Measurements from ENCODE around the gene MED29. TPM values are rescaled to one million over a fixed set of nuclear protein-coding genes. Genes with fewer than 3 reads are reported as not detected.

The MED29 gene
- total and polyA plus RNA-seq, 12 donors, result 36.1 to 221 (median 58.4) TPM

- peaks cover 13 to 17% of the 10 kb centered on the region in 2 donors for H3K4me1 ChIP-seq (replicated peaks in 1 of 2)
- no peaks in the 10 kb centered on the region for H3K9me3 ChIP-seq (replicated peaks in 1 of 3)
- intact Hi-C loops (cut with DNase I), result no loop called here
- peak overlapping the region; percentile 3 to 97 (median 71) for H3K4me3 ChIP-seq
- TF ChIP-seq CTCF (IDR thresholded peaks at IDR 0.05) (no peak), POLR2A (IDR thresholded peaks at IDR 0.05) (no peak)
- 0 to 2% (median 1%) methylated on average over 3 to 10 of the region's 10 CpGs for WGBS, 4 donors
- peaks cover 0 to 50% of the 10 kb centered on the region in 2 donors for H3K36me3 ChIP-seq (replicated peaks in 1 of 2)
- peak in 4 of 7 donors; percentile 61 to 90 (median 74) for DNase-seq
- H3K27me3 ChIP-seq, result no peaks in the 10 kb centered on the region
- H3K27ac ChIP-seq, result peak overlapping the region; percentile 64 to 100 (median 97)
Measured at GRCh38 chr19:39390451-39390750, 777 bp upstream of the MED29 start.

GRCh38 chr19:39397360-39398296, 6.5 kb downstream of the MED29 start:
- peak; percentile 88 to 94 (median 90) for DNase-seq
- Histone ChIP-seq H3K27ac (peak overlapping the region; percentile 68 to 86 (median 80)), H3K27me3 (no peaks in the 10 kb centered on the region), H3K9me3 (replicated peaks in 1 of 3) (no peaks in the 10 kb centered on the region), H3K4me1 (replicated peaks in 1 of 2) (peaks cover 20 to 35% of the 10 kb centered on the region in 2 donors), H3K4me3 (peak overlapping the region in 1 of 4 donors; percentile 33), H3K36me3 (replicated peaks in 1 of 2) (peaks cover 0 to 13% of the 10 kb centered on the region in 2 donors)
- peak; percentile 90 to 99 (median 98) for TF ChIP-seq CTCF (IDR thresholded peaks at IDR 0.05)
- peak in 1 of 2 donors; percentile 12 for TF ChIP-seq POLR2A (IDR thresholded peaks at IDR 0.05)
- intact Hi-C loops (cut with DNase I), result no loop called here
- WGBS, 4 donors, result 0 to 21% (median 16%) methylated on average over 4 to 17 of the region's 17 CpGs; no CpG with 5 or more reads in 1 of the 4 donors

GRCh38 chr19:39398297-39398864, 7.2 kb downstream of the MED29 start:
- peaks cover 0 to 13% of the 10 kb centered on the region in 2 donors for H3K36me3 ChIP-seq (replicated peaks in 1 of 2)
- TF ChIP-seq CTCF (IDR thresholded peaks at IDR 0.05) (no peak), POLR2A (IDR thresholded peaks at IDR 0.05) (no peak)
- H3K27ac ChIP-seq, result peak overlapping the region; percentile 68 to 86 (median 80)
- H3K4me1 ChIP-seq (replicated peaks in 1 of 2), result peaks cover 27 to 42% of the 10 kb centered on the region in 2 donors
- peak overlapping the region in 1 of 4 donors; percentile 33 for H3K4me3 ChIP-seq
- 47 to 71% (median 61%) methylated on average over 8 to 11 of the region's 11 CpGs for WGBS, 4 donors
- peak; percentile 64 to 84 (median 77) for DNase-seq
- H3K27me3 ChIP-seq, result no peaks in the 10 kb centered on the region
- intact Hi-C loops (cut with DNase I), result no loop called here
- H3K9me3 ChIP-seq (replicated peaks in 1 of 3), result no peaks in the 10 kb centered on the region

- peak overlapping the region in 1 of 5 donors; percentile 86 for H3K27ac ChIP-seq
- H3K4me1 ChIP-seq (replicated peaks in 1 of 2), result peaks cover 35 to 52% of the 10 kb centered on the region in 2 donors
- WGBS, 4 donors, result 89 to 98% (median 95%) methylated on average over 4 of the region's 4 CpGs
- H3K4me3 ChIP-seq, result no peak overlapping the region
- DNase-seq, result no peak
- TF ChIP-seq POLR2A (IDR thresholded peaks at IDR 0.05) (no peak), CTCF (IDR thresholded peaks at IDR 0.05) (no peak)
- H3K36me3 ChIP-seq (replicated peaks in 1 of 2), result peaks cover 0 to 3% of the 10 kb centered on the region in 2 donors
- no peaks in the 10 kb centered on the region for H3K27me3 ChIP-seq
- H3K9me3 ChIP-seq (replicated peaks in 1 of 3), result no peaks in the 10 kb centered on the region
- intact Hi-C loops (cut with DNase I), result no loop called here
Measured at GRCh38 chr19:39399668-39400050, 8.5 kb downstream of the MED29 start.

Measured in adrenal gland (tissue), 12 donors.